Measurements from ENCODE around the gene KDM4C.

Gene KDM4C

GRCh38 chr9:7147121-7148090 lies 389.6 kb downstream of the KDM4C start:
- no peak for DNase-seq

GRCh38 chr9:7148243-7148765 lies 390.5 kb downstream of the KDM4C start:
- no peak for DNase-seq

GRCh38 chr9:7149258-7149657 lies 391.5 kb downstream of the KDM4C start:
- DNase-seq, result no peak

- peak; percentile 10 for DNase-seq
Observed at GRCh38 chr9:7150153-7150890, 392.5 kb downstream of the KDM4C start.

GRCh38 chr9:7153134-7153533 lies 395.4 kb downstream of the KDM4C start:
- no peak for DNase-seq

GRCh38 chr9:7153566-7153965 lies 395.8 kb downstream of the KDM4C start:
- no peak for DNase-seq

GRCh38 chr9:7154003-7154619 lies 396.3 kb downstream of the KDM4C start:
- DNase-seq, result no peak

- DNase-seq, result no peak
Observed at GRCh38 chr9:7154650-7155049, 396.9 kb downstream of the KDM4C start.

GRCh38 chr9:7161469-7161868 lies 403.7 kb downstream of the KDM4C start:
- DNase-seq, result no peak

- DNase-seq, result no peak
Observed at GRCh38 chr9:7163932-7164331, 406.2 kb downstream of the KDM4C start.

GRCh38 chr9:7164440-7165330 lies 406.9 kb downstream of the KDM4C start:
- DNase-seq, result no peak

GRCh38 chr9:7165331-7165975 lies 407.7 kb downstream of the KDM4C start:
- DNase-seq, result no peak

GRCh38 chr9:7166074-7166473 lies 408.3 kb downstream of the KDM4C start:
- DNase-seq, result no peak

- DNase-seq, result no peak
Observed at GRCh38 chr9:7169717-7170389, 412.1 kb downstream of the KDM4C start.

GRCh38 chr9:7171396-7172153 lies 413.8 kb downstream of the KDM4C start:
- no peak for DNase-seq

GRCh38 chr9:7172154-7173115 lies 414.7 kb downstream of the KDM4C start:
- DNase-seq, result no peak

GRCh38 chr9:7173139-7173538 lies 415.4 kb downstream of the KDM4C start:
- DNase-seq, result no peak

- no peak for DNase-seq
Observed at GRCh38 chr9:7174301-7174700, 416.5 kb downstream of the KDM4C start.

- no peak for DNase-seq
Observed at GRCh38 chr9:7174884-7175283, 417.1 kb downstream of the KDM4C start.

Data from activated CD4-positive, alpha-beta T cell treated with anti-CD3 and anti-CD28 coated beads, Interleukin-2, amount 50 U/mL, for 1 hour (primary cell).